H9 (cell line): ENCODE results near the gene CAMK2N1. TPM values are rescaled to one million over a fixed set of nuclear protein-coding genes. Genes with fewer than 3 reads are reported as not detected.

ENCODE experiments used
- DNase-seq: peaks from one replicate; pipeline ENCODE4 v3.0.0-alpha.2; 2017
- H2AFZ ChIP-seq: one replicate; pipeline ENCODE4 v1.6.1; 2013; ENCODE audit warnings: mild to moderate bottlenecking, low read length, control low read depth, moderate library complexity
- H2AK5ac ChIP-seq: 2 replicates; pipeline ENCODE4 v1.6.1; 2013; ENCODE audit warnings: low read length, control low read depth, mixed read lengths; ENCODE audit not compliant: insufficient read length
- H2BK120ac ChIP-seq: one replicate; pipeline ENCODE4 v1.6.1; 2013; ENCODE audit warnings: low read depth, mild to moderate bottlenecking, low read length, control low read depth, inconsistent platforms; ENCODE audit not compliant: poor library complexity, severe bottlenecking
- H2BK12ac ChIP-seq: 2 replicates; pipeline ENCODE4 v1.6.1; 2013; ENCODE audit warnings: low read length, control low read depth, mixed read lengths, low read depth; ENCODE audit not compliant: insufficient read length
- H2BK15ac ChIP-seq: 2 replicates; pipeline ENCODE4 v1.6.1; 2013; ENCODE audit warnings: low read depth, low read length, control low read depth
- H2BK20ac ChIP-seq: one replicate; pipeline ENCODE4 v1.6.1; 2013; ENCODE audit warnings: low read depth, mild to moderate bottlenecking, low read length, control low read depth, inconsistent platforms; ENCODE audit not compliant: poor library complexity, severe bottlenecking
- H2BK5ac ChIP-seq: 2 replicates; pipeline ENCODE4 v1.6.1; 2013; ENCODE audit warnings: low read length, control low read depth, mixed read lengths; ENCODE audit not compliant: insufficient read length
- H3K14ac ChIP-seq: 2 replicates; pipeline ENCODE4 v1.6.1; 2013; ENCODE audit warnings: low read length, control low read depth; ENCODE audit not compliant: insufficient read depth
- H3K18ac ChIP-seq: 2 replicates; pipeline ENCODE4 v1.6.1; 2013; ENCODE audit warnings: low read depth, mild to moderate bottlenecking, mixed read lengths, low read length, control low read depth; ENCODE audit not compliant: insufficient read length
- H3K23ac ChIP-seq: 2 replicates; pipeline ENCODE4 v1.6.1; 2013; ENCODE audit warnings: low read length, control low read depth, mixed read lengths, low read depth; ENCODE audit not compliant: insufficient read length
- H3K23me2 ChIP-seq: 2 replicates; pipeline ENCODE4 v1.6.1; 2013; ENCODE audit warnings: low read depth, mild to moderate bottlenecking, mixed read lengths, low read length, control low read depth; ENCODE audit not compliant: insufficient read length, poor library complexity, severe bottlenecking
- H3K27ac ChIP-seq: 2 replicates; pipeline ENCODE4 v1.5.1; 2013; ENCODE audit warnings: low read length, control low read depth, mixed read lengths, low read depth; ENCODE audit not compliant: insufficient read length
- H3K27me3 ChIP-seq: 2 replicates; pipeline ENCODE4 v1.6.1; 2013; ENCODE audit warnings: low read length, control low read depth, inconsistent platforms; ENCODE audit not compliant: insufficient read depth
- H3K4ac ChIP-seq: 2 replicates; pipeline ENCODE4 v1.6.1; 2013; ENCODE audit warnings: low read depth, mild to moderate bottlenecking, control low read depth, inconsistent platforms, low read length, moderate library complexity
- H3K4me1 ChIP-seq: 2 replicates; pipeline ENCODE4 v1.6.1; 2013; ENCODE audit warnings: low read length, control low read depth, inconsistent platforms; ENCODE audit not compliant: insufficient read depth
- H3K4me2 ChIP-seq: 2 replicates; pipeline ENCODE4 v1.6.1; 2013; ENCODE audit warnings: low read length, control low read depth, mixed read lengths; ENCODE audit not compliant: insufficient read length, insufficient read depth
- H3K56ac ChIP-seq: 2 replicates; pipeline ENCODE4 v1.6.1; 2013; ENCODE audit warnings: low read depth, mild to moderate bottlenecking, mixed read lengths, low read length, control low read depth; ENCODE audit not compliant: insufficient read length
- H3K79me1 ChIP-seq: 2 replicates; pipeline ENCODE4 v1.6.1; 2013; ENCODE audit warnings: low read depth, mild to moderate bottlenecking, moderate library complexity, low read length, control low read depth, inconsistent platforms; ENCODE audit not compliant: insufficient read depth, poor library complexity, severe bottlenecking
- H3K79me2 ChIP-seq: 2 replicates; pipeline ENCODE4 v1.6.1; 2013; ENCODE audit warnings: low read length, control low read depth, inconsistent platforms; ENCODE audit not compliant: insufficient read depth
- H3K9ac ChIP-seq: 2 replicates; pipeline ENCODE4 v1.6.1; 2013; ENCODE audit warnings: low read length, control low read depth, mixed read lengths; ENCODE audit not compliant: insufficient read length; ENCODE audit errors: extremely low read depth
- H3K9me3 ChIP-seq: one replicate; pipeline ENCODE4 v1.6.1; 2013; ENCODE audit warnings: low read depth, low read length, inconsistent platforms; ENCODE audit not compliant: control insufficient read depth
- H3T11ph ChIP-seq: one replicate; pipeline ENCODE4 v1.6.1; 2013; ENCODE audit warnings: mild to moderate bottlenecking, low read length, control low read depth, inconsistent platforms
- H4K20me1 ChIP-seq: one replicate; pipeline ENCODE4 v1.6.1; 2013; ENCODE audit not compliant: control insufficient read depth, insufficient read length, insufficient read depth
- H4K5ac ChIP-seq: 2 replicates; pipeline ENCODE4 v1.6.1; 2013; ENCODE audit warnings: low read depth, mild to moderate bottlenecking, mixed read lengths, low read length, control low read depth; ENCODE audit not compliant: insufficient read length
- H4K8ac ChIP-seq: replicated peaks from 2 replicates; pipeline ENCODE4 v1.6.1; 2013; ENCODE audit warnings: low read length, control low read depth, mixed read lengths, low read depth; ENCODE audit not compliant: insufficient read length
- H4K91ac ChIP-seq: 2 replicates; pipeline ENCODE4 v1.6.1; 2013; ENCODE audit warnings: low read depth, mild to moderate bottlenecking, moderate library complexity, mixed read lengths, low read length, control low read depth; ENCODE audit not compliant: insufficient read length
- H3K27ac Mint-ChIP-seq, 3 experiments: 2 replicates in 2 of 3; 3 replicates in 1 of 3; pipeline ENCODE4 v1.8.0; 2020 to 2021; ENCODE audit warnings: mixed read lengths in 3 of 3, mild to moderate bottlenecking in 1 of 3, moderate library complexity in 1 of 3
- H3K27me3 Mint-ChIP-seq: 2 replicates; pipeline ENCODE4 v1.8.0; 2021; ENCODE audit warnings: low read depth, mild to moderate bottlenecking, moderate library complexity, mixed read lengths
- H3K36me3 Mint-ChIP-seq, 3 experiments: 2 replicates in 2 of 3; 3 replicates in 1 of 3; pipeline ENCODE4 v1.8.0; 2020 to 2021; ENCODE audit warnings: low read depth in 3 of 3, mixed read lengths in 3 of 3; ENCODE audit not compliant: insufficient read depth in 1 of 3
- H3K4me1 Mint-ChIP-seq, 2 experiments: 2 replicates each; pipeline ENCODE4 v1.8.0; 2020; ENCODE audit warnings: mixed read lengths in 2 of 2
- H3K4me3 Mint-ChIP-seq, 2 experiments: 2 replicates in 1 of 2; 3 replicates in 1 of 2; pipeline ENCODE4 v1.8.0; 2020 to 2021; ENCODE audit warnings: mild to moderate bottlenecking in 2 of 2, mixed read lengths in 2 of 2, moderate library complexity in 1 of 2
- H3K9me3 Mint-ChIP-seq, 2 experiments: 2 replicates in 1 of 2; 3 replicates in 1 of 2; pipeline ENCODE4 v1.8.0; 2020; ENCODE audit warnings: mild to moderate bottlenecking in 2 of 2, mixed read lengths in 2 of 2, moderate library complexity in 1 of 2
- WGBS: extraction: QIAGEN DNeasy Blood & Tissue Kit; methylation state at CpG from one replicate; pipeline ENCODE4 v1.1.7; 2013; ENCODE audit warnings: missing lambda C conversion rate, low lambda C conversion rate, mixed read lengths; ENCODE audit not compliant: insufficient read length; ENCODE audit errors: extremely low coverage; 5-methylcytosine and 5-hydroxymethylcytosine counted together
- total RNA-seq: library from RNA; stranded (reverse); gene quantifications from 2 replicates; pipeline ENCODE4 v1.2.1, GENCODE V29; 2021
- TF ChIP-seq, protein P1 (sequence below): fragments of 200-600 bp; sonication (generic); conservative IDR thresholded peaks from 3 replicates; pipeline ENCODE4 v1.8.0; 2021; ENCODE audit warnings: antibody characterized with exemption, mild to moderate bottlenecking

CAMK2N1 gene
- total RNA-seq, 1 experiment from 2014 or later, result 1.2 TPM

- Histone ChIP-seq H2AFZ (no peak overlapping the region), H3K4me1 (no peaks in the 10 kb centered on the region), H3K18ac (no peak overlapping the region), H4K20me1 (no peaks in the 10 kb centered on the region), H2BK5ac (no peak overlapping the region), H3K23me2 (no peaks in the 10 kb centered on the region), H2AK5ac (no peak overlapping the region), H2BK120ac (no peak overlapping the region), H3K27ac (no peak overlapping the region), H4K5ac (no peak overlapping the region), H3T11ph (no peak overlapping the region), H3K4me2 (no peak overlapping the region), H3K4ac (no peak overlapping the region), H3K14ac (no peak overlapping the region), H4K8ac (no peak overlapping the region), H4K91ac (no peak overlapping the region), H2BK15ac (no peak overlapping the region), H3K27me3 (no peaks in the 10 kb centered on the region; the same call in 1 of the 2 replicates), H3K79me2 (no peaks in the 10 kb centered on the region), H3K56ac (no peak overlapping the region), H3K9me3 (no peaks in the 10 kb centered on the region), H3K9ac (no peak overlapping the region), H3K79me1 (no peaks in the 10 kb centered on the region), H2BK20ac (no peak overlapping the region), H2BK12ac (no peak overlapping the region), H3K23ac (no peak overlapping the region)
- Mint-ChIP-seq H3K4me1 (peaks cover 2 to 12% of the 10 kb centered on the region in 2 experiments; a peak in 3 of 4 replicates), H3K4me3 (no peak overlapping the region), H3K36me3 (no peaks in the 10 kb centered on the region; a peak in 1 of 7 replicates), H3K9me3 (no peaks in the 10 kb centered on the region; a peak in 1 of 5 replicates), H3K27me3 (peaks cover 70% of the 10 kb centered on the region), H3K27ac (no peak overlapping the region)
- TF ChIP-seq, protein P1, sequence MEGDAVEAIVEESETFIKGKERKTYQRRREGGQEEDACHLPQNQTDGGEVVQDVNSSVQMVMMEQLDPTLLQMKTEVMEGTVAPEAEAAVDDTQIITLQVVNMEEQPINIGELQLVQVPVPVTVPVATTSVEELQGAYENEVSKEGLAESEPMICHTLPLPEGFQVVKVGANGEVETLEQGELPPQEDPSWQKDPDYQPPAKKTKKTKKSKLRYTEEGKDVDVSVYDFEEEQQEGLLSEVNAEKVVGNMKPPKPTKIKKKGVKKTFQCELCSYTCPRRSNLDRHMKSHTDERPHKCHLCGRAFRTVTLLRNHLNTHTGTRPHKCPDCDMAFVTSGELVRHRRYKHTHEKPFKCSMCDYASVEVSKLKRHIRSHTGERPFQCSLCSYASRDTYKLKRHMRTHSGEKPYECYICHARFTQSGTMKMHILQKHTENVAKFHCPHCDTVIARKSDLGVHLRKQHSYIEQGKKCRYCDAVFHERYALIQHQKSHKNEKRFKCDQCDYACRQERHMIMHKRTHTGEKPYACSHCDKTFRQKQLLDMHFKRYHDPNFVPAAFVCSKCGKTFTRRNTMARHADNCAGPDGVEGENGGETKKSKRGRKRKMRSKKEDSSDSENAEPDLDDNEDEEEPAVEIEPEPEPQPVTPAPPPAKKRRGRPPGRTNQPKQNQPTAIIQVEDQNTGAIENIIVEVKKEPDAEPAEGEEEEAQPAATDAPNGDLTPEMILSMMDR, result no peak
- DNase-seq, result peak; percentile 6
- WGBS, result no CpG with 5 or more reads among the region's 4 CpGs
Measured at GRCh38 chr1:20432891-20433290, 53.1 kb downstream of the CAMK2N1 start.

Other genes starting within 250 kb of the CAMK2N1 start
- gene VWA5B1, start 195.3 kb downstream of the CAMK2N1 start, total RNA-seq, result 0.18 TPM in 1 of 2 replicates, not detected in the other
- gene MUL1, start 21.9 kb upstream of the CAMK2N1 start, total RNA-seq, result 25.5 and 27.1 TPM in 2 replicates
- 0.20 and 0.22 TPM in 2 replicates for gene FAM43B, start 66.4 kb upstream of the CAMK2N1 start, total RNA-seq
- gene CDA, start 102.9 kb upstream of the CAMK2N1 start, total RNA-seq, result 6.5 and 7.0 TPM in 2 replicates
- 17.0 and 18.2 TPM in 2 replicates for gene PINK1, start 147.2 kb upstream of the CAMK2N1 start, total RNA-seq
- 255 and 269 TPM in 2 replicates for gene DDOST, start 175.2 kb upstream of the CAMK2N1 start, total RNA-seq
- 3.4 and 5.1 TPM in 2 replicates for gene KIF17, start 231.8 kb upstream of the CAMK2N1 start, total RNA-seq
- gene SH2D5, start 246.5 kb upstream of the CAMK2N1 start, total RNA-seq, result 7.2 and 8.7 TPM in 2 replicates